Naive thymus-derived CD8-positive, alpha-beta T cell (primary cell): ENCODE measurements around the gene ZNF346. TPM values are rescaled to one million over a fixed set of nuclear protein-coding genes. Genes with fewer than 3 reads are reported as not detected.

Experiments
- ATAC-seq, 2 donors: fragments of 150-1000 bp; cut with Tn5 transposase in 1 of 2; sonication (Bioruptor Pico), chemical (Tn5 transposase) in 1 of 2; 1 replicate in 1 of 2; 2 replicates in 1 of 2; pipeline ENCODE4 v1.10.0; 2021; ENCODE audit warnings: mild to moderate bottlenecking in 2 of 2, moderate library complexity in 2 of 2
- POLR2A ChIA-PET: fragments of 350-600 bp; sonication (Branson Sonifier 250); formaldehyde crosslinking; loops from one replicate; lab custom pipeline; 2021; ENCODE audit warnings: antibody characterized with exemption; lab: Charles Lee
- DNase-seq, 10 donors: peaks; one replicate each; pipeline versions ENCODE4 v3.0.0 to v3.0.0-alpha.2; 2020 to 2022
- H3K27ac Mint-ChIP-seq, 10 donors: one replicate each; pipeline ENCODE4 v1.8.0; 2020 to 2022; ENCODE audit warnings: mild to moderate bottlenecking in 10 of 10, mixed read lengths in 10 of 10, moderate library complexity in 4 of 10, inconsistent platforms in 1 of 10
- H3K27me3 Mint-ChIP-seq, 5 donors: one replicate each; pipeline ENCODE4 v1.8.0; 2021 to 2022; ENCODE audit warnings: mixed read lengths in 5 of 5
- H3K36me3 Mint-ChIP-seq, 3 donors: one replicate each; pipeline ENCODE4 v1.8.0; 2020 to 2022; ENCODE audit warnings: mixed read lengths in 3 of 3, mild to moderate bottlenecking in 2 of 3, inconsistent platforms in 1 of 3
- H3K4me1 Mint-ChIP-seq, 4 donors: one replicate each; pipeline ENCODE4 v1.8.0; 2021 to 2022; ENCODE audit warnings: mixed read lengths in 4 of 4
- H3K4me3 Mint-ChIP-seq, 10 donors: one replicate each; pipeline ENCODE4 v1.8.0; 2020 to 2022; ENCODE audit warnings: mild to moderate bottlenecking in 10 of 10, mixed read lengths in 10 of 10, moderate library complexity in 6 of 10, inconsistent platforms in 1 of 10
- H3K9me3 Mint-ChIP-seq, 9 donors: one replicate each; pipeline ENCODE4 v1.8.0; 2020 to 2022; ENCODE audit warnings: mixed read lengths in 9 of 9, mild to moderate bottlenecking in 3 of 9, inconsistent platforms in 1 of 9, moderate library complexity in 1 of 9
- polyA plus RNA-seq, 3 donors: library from polyadenylated mRNA; unstranded; fragments of 300-500 nt; fragmentation: Illumina TruSeq; gene quantifications; one replicate each; pipeline ENCODE4 v1.2.3, GENCODE V29; 2021
- total RNA-seq, 8 experiments: library from RNA in 2 of 8; stranded (reverse) in 2 of 8; gene quantifications; one replicate each; pipeline ENCODE4 v1.2.3 and lab custom pipeline; 2021 to 2026

The ZNF346 gene
- total and polyA plus RNA-seq, 5 experiments from 2014 or later, result 9.3 to 30.5 (median 19.5) TPM

- H3K27me3 Mint-ChIP-seq, result no peaks in the 10 kb centered on the region
- no peaks in the 10 kb centered on the region for H3K36me3 Mint-ChIP-seq
- H3K27ac Mint-ChIP-seq, result peak overlapping the region in 4 of 10 donors; percentile 10 to 65 (median 44)
- POLR2A ChIA-PET, result interaction anchor here (0.5 to 3.6 kb wide), 8 partner anchors 15 to 706 kb away, joined by 3 to 35 read pairs (median 4); partner anchors contain the start of gene NSD1
- ATAC-seq, result peak; percentile 31 to 49
- H3K4me1 Mint-ChIP-seq, result peaks cover 7 to 34% (median 20%) of the 10 kb centered on the region in 4 donors
- DNase-seq, result peak; percentile 59 to 89 (median 76)
- H3K9me3 Mint-ChIP-seq, result no peaks in the 10 kb centered on the region
- H3K4me3 Mint-ChIP-seq, result peak overlapping the region in 3 of 10 donors; percentile 2 to 56 (median 4)
These were observed 91.3 kb downstream of the ZNF346 start for GRCh38 chr5:177113566-177114424.

- peak; percentile 98 to 99 for ATAC-seq
- no peaks in the 10 kb centered on the region for H3K9me3 Mint-ChIP-seq
- peak overlapping the region; percentile 73 to 96 (median 90) for H3K27ac Mint-ChIP-seq
- POLR2A ChIA-PET, result interaction anchor here (0.7 to 3.7 kb wide), 2 partner anchors 16 to 162 kb away, joined by 4 to 43 read pairs; partner anchors contain the start of gene NSD1
- H3K4me1 Mint-ChIP-seq, result peaks cover 7 to 30% (median 19%) of the 10 kb centered on the region in 4 donors
- H3K4me3 Mint-ChIP-seq, result peak overlapping the region; percentile 57 to 86 (median 82)
- H3K27me3 Mint-ChIP-seq, result no peaks in the 10 kb centered on the region
- H3K36me3 Mint-ChIP-seq, result no peaks in the 10 kb centered on the region
- DNase-seq, result peak; percentile 69 to 91 (median 76)
These were observed 94.3 kb downstream of the ZNF346 start for GRCh38 chr5:177116631-177117373.

- ATAC-seq (no peak), DNase-seq (no peak)
- H3K9me3 Mint-ChIP-seq, result no peaks in the 10 kb centered on the region
- H3K27me3 Mint-ChIP-seq, result no peaks in the 10 kb centered on the region
- no peaks in the 10 kb centered on the region for H3K36me3 Mint-ChIP-seq
- POLR2A ChIA-PET, result interaction anchor here (0.7 to 3.7 kb wide), 4 partner anchors 12 to 161 kb away, joined by 3 to 43 read pairs (median 5); partner anchors contain the start of gene NSD1
- peaks cover 7 to 27% (median 19%) of the 10 kb centered on the region in 4 donors for H3K4me1 Mint-ChIP-seq
- H3K4me3 Mint-ChIP-seq, result peak overlapping the region in 5 of 10 donors; percentile 66 to 83 (median 82)
- peak overlapping the region in 7 of 10 donors; percentile 73 to 96 (median 89) for H3K27ac Mint-ChIP-seq
These were observed 95.0 kb downstream of the ZNF346 start for GRCh38 chr5:177117441-177118045.

GRCh38 chr5:177122566-177122965 is 100.1 kb downstream of the ZNF346 start:
- Mint-ChIP-seq H3K4me1 (peaks cover 0 to 10% (median 5%) of the 10 kb centered on the region in 4 donors), H3K4me3 (peak overlapping the region in 1 of 10 donors; percentile 8)
- POLR2A ChIA-PET, result interaction anchor here (0.7 to 1.2 kb wide), 2 partner anchors 8 to 12 kb away, joined by 3 to 7 read pairs; partner anchors contain the start of gene NSD1

GRCh38 chr5:177123789-177124485 is 101.4 kb downstream of the ZNF346 start:
- ATAC-seq (no peak), DNase-seq (no peak)
- Mint-ChIP-seq H3K4me3 (no peak overlapping the region), H3K27ac (peak overlapping the region in 2 of 10 donors; percentile 39 to 57), H3K36me3 (no peaks in the 10 kb centered on the region), H3K9me3 (no peaks in the 10 kb centered on the region), H3K4me1 (peaks cover 9 to 20% (median 14%) of the 10 kb centered on the region in 4 donors), H3K27me3 (no peaks in the 10 kb centered on the region)
- POLR2A ChIA-PET, result interaction anchor here (0.6 to 1.7 kb wide), 2 partner anchors 10 to 25 kb away, joined by 5 to 10 read pairs; partner anchors contain the start of gene NSD1

More at GRCh38 chr5:177122566-177122965, 100.1 kb downstream of the ZNF346 start:
- no peak for DNase-seq
- Mint-ChIP-seq H3K36me3 (no peaks in the 10 kb centered on the region), H3K9me3 (no peaks in the 10 kb centered on the region), H3K27me3 (no peaks in the 10 kb centered on the region), H3K27ac (peak overlapping the region in 1 of 10 donors; percentile 17)
- no peak for ATAC-seq

GRCh38 chr5:177124486-177124991 is 102.0 kb downstream of the ZNF346 start:
- no peaks in the 10 kb centered on the region for H3K9me3 Mint-ChIP-seq
- no peaks in the 10 kb centered on the region for H3K36me3 Mint-ChIP-seq
- ATAC-seq (peak in 1 of 2 donors; percentile 43), DNase-seq (no peak)
- peak overlapping the region in 2 of 10 donors; percentile 4 to 53 for H3K27ac Mint-ChIP-seq
- POLR2A ChIA-PET, result interaction anchor here (0.5 to 1.7 kb wide), 3 partner anchors 9 to 46 kb away, joined by 3 to 10 read pairs (median 5); partner anchors contain the start of gene NSD1
- H3K4me1 Mint-ChIP-seq, result peaks cover 15 to 26% (median 20%) of the 10 kb centered on the region in 4 donors
- no peaks in the 10 kb centered on the region for H3K27me3 Mint-ChIP-seq
- no peak overlapping the region for H3K4me3 Mint-ChIP-seq

GRCh38 chr5:177126771-177127170 is 104.3 kb downstream of the ZNF346 start:
- peaks cover 24 to 45% (median 37%) of the 10 kb centered on the region in 4 donors for H3K4me1 Mint-ChIP-seq
- H3K4me3 Mint-ChIP-seq, result no peak overlapping the region
- H3K36me3 Mint-ChIP-seq, result no peaks in the 10 kb centered on the region
- no peak for ATAC-seq
- H3K27me3 Mint-ChIP-seq, result no peaks in the 10 kb centered on the region
- H3K9me3 Mint-ChIP-seq, result no peaks in the 10 kb centered on the region
- POLR2A ChIA-PET, result interaction anchor here (0.6 kb wide), 1 partner anchor 1499 kb away, joined by 4 read pairs; no protein-coding TSS in a partner anchor
- no peak for DNase-seq
- peak overlapping the region in 1 of 10 donors; percentile 79 for H3K27ac Mint-ChIP-seq

- POLR2A ChIA-PET, result interaction anchor here (0.5 to 1.9 kb wide), 3 partner anchors 10 to 188 kb away, joined by 3 to 6 read pairs (median 3); no protein-coding TSS in a partner anchor
- DNase-seq, result peak in 3 of 10 donors; percentile 19 to 44 (median 31)
- Mint-ChIP-seq H3K4me1 (peaks cover 24 to 45% (median 36%) of the 10 kb centered on the region in 4 donors), H3K4me3 (peak overlapping the region in 8 of 10 donors; percentile 38 to 74 (median 56)), H3K36me3 (no peaks in the 10 kb centered on the region), H3K27me3 (no peaks in the 10 kb centered on the region), H3K9me3 (no peaks in the 10 kb centered on the region), H3K27ac (peak overlapping the region in 8 of 10 donors; percentile 37 to 93 (median 56))
- no peak for ATAC-seq
These were observed 106.1 kb downstream of the ZNF346 start for GRCh38 chr5:177128551-177128981.

- no peaks in the 10 kb centered on the region for H3K9me3 Mint-ChIP-seq
- POLR2A ChIA-PET, result interaction anchor here (0.6 to 4.7 kb wide), 4 partner anchors 8 to 16 kb away, joined by 6 to 43 read pairs (median 21); no protein-coding TSS in a partner anchor
- H3K27me3 Mint-ChIP-seq, result no peaks in the 10 kb centered on the region
- peaks cover 26 to 51% (median 41%) of the 10 kb centered on the region in 4 donors for H3K4me1 Mint-ChIP-seq
- ATAC-seq (no peak), DNase-seq (no peak)
- peak overlapping the region in 9 of 10 donors; percentile 33 to 92 (median 67) for H3K27ac Mint-ChIP-seq
- peak overlapping the region in 5 of 10 donors; percentile 27 to 79 (median 46) for H3K4me3 Mint-ChIP-seq
- peaks cover 0 to 8% (median under 1%) of the 10 kb centered on the region in 3 donors for H3K36me3 Mint-ChIP-seq
These were observed 107.9 kb downstream of the ZNF346 start for GRCh38 chr5:177130211-177131018.
